ENCODE data around the gene SLC19A2. TPM values are rescaled to one million over a fixed set of nuclear protein-coding genes. Genes with fewer than 3 reads are reported as not detected.

Gene SLC19A2
- total RNA-seq, 1 donor from 2014 or later = 6.1 TPM

DNA sequence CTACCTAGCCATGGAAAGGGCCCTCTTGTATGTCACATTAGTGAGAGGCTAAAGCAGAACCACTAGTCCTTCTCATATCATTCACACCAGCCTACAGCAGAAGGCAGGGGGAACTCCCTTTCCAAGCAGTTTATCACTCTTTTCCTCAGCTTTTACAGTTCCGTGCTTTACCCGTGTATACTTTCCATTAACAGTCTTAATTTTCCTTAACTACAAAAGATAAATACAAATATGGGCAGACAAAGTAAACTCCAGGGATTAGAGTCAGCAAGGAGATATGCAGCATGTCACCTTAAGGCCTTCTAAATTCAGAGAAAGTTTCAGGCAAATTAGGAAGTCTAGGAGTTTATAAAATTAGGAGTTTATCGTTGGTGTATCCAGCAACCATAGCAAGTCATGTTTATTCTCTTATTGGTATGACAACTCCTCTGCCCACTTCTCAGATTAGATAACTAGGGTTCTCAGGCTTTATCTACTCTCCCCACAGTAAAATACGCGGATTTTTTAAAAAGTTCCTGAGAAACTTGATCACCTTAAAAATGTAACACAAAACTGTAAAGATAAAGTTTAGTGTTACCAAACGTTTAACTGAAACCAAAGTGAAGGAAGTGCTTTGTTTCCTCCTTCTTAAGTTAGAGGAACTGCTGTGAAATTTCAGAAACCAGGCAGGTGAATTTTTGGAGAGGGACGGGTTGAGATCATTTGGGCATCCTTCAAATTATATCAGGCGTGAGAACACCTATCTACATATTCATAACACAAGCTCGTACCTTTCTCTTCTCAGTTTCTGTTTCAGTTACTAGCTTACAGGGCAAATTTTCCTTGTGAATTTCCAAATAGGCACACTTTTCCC is 42.7 kb upstream of the SLC19A2 start:
- Mint-ChIP-seq H3K9me3 (ENCODE audit: unreplicated experiment) (no peaks in the 10 kb centered on the region), H3K27ac (ENCODE audit: unreplicated experiment) (no peak overlapping the region), H3K36me3 (ENCODE audit: low read depth, unreplicated experiment) (no peaks in the 10 kb centered on the region), H3K27me3 (ENCODE audit: unreplicated experiment) (no peaks in the 10 kb centered on the region), H3K4me1 (ENCODE audit: unreplicated experiment) (peaks cover 7% of the 10 kb centered on the region), H3K4me3 (ENCODE audit: unreplicated experiment) (no peak overlapping the region)
- TF ChIP-seq, protein P1, sequence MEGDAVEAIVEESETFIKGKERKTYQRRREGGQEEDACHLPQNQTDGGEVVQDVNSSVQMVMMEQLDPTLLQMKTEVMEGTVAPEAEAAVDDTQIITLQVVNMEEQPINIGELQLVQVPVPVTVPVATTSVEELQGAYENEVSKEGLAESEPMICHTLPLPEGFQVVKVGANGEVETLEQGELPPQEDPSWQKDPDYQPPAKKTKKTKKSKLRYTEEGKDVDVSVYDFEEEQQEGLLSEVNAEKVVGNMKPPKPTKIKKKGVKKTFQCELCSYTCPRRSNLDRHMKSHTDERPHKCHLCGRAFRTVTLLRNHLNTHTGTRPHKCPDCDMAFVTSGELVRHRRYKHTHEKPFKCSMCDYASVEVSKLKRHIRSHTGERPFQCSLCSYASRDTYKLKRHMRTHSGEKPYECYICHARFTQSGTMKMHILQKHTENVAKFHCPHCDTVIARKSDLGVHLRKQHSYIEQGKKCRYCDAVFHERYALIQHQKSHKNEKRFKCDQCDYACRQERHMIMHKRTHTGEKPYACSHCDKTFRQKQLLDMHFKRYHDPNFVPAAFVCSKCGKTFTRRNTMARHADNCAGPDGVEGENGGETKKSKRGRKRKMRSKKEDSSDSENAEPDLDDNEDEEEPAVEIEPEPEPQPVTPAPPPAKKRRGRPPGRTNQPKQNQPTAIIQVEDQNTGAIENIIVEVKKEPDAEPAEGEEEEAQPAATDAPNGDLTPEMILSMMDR (IDR thresholded peaks at IDR 0.05; ENCODE audit: unreplicated experiment) = no peak
- DNase-seq (ENCODE audit: low spot score) = no peak

DNA sequence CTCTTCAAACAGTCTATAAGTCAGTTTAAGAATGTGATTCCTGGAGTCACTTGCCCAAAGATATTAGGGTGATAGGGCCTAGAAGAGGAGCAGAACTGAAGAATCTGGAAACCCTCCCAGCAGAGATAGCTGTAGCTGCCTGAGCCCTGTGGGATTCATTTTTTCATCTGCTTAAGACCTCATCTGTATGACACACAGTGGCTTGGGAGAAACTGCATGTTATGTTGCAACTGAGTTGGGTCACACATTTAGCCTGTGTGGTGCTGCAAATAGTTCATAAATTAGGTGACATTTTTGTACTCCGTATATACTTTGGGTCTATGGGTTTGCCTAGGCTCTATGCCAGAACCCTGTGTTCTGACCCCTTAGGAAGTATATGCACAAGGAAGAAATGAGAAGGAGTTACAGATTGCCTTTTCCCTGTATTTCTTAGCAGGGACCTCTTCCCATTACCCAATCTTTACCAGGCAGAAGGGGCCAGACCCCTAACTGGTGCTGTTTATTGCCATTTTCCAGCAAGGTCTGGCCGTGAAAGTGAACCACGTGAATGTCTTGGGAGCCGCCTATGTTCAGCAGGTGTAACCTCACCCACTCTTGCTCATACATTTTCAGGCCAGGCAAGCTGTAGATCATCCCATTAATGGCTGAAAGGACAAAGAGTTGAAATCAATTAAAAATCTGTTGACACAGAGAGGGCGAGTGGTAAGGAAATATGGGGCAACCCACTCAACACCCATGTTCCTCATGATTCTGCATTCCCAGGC is 41.9 kb upstream of the SLC19A2 start:
- H3K27me3 Mint-ChIP-seq (ENCODE audit: unreplicated experiment) = no peaks in the 10 kb centered on the region
- no peak for DNase-seq (ENCODE audit: low spot score)
- H3K36me3 Mint-ChIP-seq (ENCODE audit: low read depth, unreplicated experiment) = no peaks in the 10 kb centered on the region
- H3K27ac Mint-ChIP-seq (ENCODE audit: unreplicated experiment) = no peak overlapping the region
- peaks cover 7% of the 10 kb centered on the region for H3K4me1 Mint-ChIP-seq (ENCODE audit: unreplicated experiment)
- no peak overlapping the region for H3K4me3 Mint-ChIP-seq (ENCODE audit: unreplicated experiment)
- TF ChIP-seq, protein P1 (IDR thresholded peaks at IDR 0.05; ENCODE audit: unreplicated experiment) = no peak
- no peaks in the 10 kb centered on the region for H3K9me3 Mint-ChIP-seq (ENCODE audit: unreplicated experiment)

DNA sequence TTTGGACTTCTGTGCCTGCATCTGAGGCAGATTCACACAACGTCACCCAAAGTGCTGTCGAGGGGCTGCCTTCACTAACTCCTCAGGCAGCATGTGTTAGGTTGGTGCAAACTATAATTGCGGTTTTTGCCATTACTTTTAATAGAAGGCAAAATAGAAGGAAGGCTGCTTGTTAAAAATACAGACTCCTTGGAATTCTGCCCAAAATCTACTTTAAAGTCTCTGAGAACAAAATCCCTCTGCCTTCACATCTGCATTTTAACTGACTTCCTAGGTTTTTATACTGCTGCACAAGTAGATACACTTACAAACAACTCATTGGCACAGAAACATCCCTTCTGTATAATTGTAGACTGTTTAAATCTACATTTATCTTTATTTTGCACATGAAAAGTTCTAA is 41.3 kb upstream of the SLC19A2 start:
- Mint-ChIP-seq H3K4me3 (ENCODE audit: unreplicated experiment) (no peak overlapping the region), H3K9me3 (ENCODE audit: unreplicated experiment) (no peaks in the 10 kb centered on the region), H3K36me3 (ENCODE audit: low read depth, unreplicated experiment) (no peaks in the 10 kb centered on the region), H3K27ac (ENCODE audit: unreplicated experiment) (no peak overlapping the region), H3K4me1 (ENCODE audit: unreplicated experiment) (peaks cover 7% of the 10 kb centered on the region), H3K27me3 (ENCODE audit: unreplicated experiment) (no peaks in the 10 kb centered on the region)
- TF ChIP-seq, protein P1 (IDR thresholded peaks at IDR 0.05; ENCODE audit: unreplicated experiment) = no peak
- DNase-seq (ENCODE audit: low spot score) = no peak

DNA sequence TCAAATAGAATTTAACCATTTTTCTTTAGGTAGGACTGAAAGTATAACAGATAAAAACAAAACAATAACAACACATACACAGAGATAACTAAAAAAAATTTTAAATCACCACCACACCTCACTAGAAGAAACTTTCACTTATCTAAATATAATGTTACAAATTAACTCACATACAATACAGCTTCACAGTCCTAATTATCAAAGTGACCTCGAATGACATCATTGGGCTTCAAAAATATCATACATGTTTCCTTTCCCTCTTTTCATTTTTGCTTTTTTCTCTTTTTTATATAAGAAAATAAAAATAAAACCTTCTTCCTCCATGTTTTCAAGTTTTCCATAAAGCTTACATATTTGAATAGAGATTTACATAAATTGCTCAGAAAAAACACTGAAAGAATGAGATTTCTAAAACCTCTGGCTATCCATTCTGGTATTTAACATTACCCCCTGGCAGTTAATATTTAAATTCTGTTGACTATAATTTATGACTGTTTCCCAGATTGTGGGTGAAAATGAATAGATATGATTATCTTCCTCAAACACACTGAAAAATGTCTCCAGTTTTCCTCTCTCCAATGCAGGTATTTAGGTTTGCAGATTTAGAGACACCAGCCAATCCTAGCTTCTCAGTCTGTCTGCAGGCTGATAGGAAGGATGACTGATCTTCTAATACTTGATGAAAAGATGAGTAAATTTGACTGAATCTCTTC is 40.5 kb upstream of the SLC19A2 start:
- Mint-ChIP-seq H3K36me3 (ENCODE audit: low read depth, unreplicated experiment) (no peaks in the 10 kb centered on the region), H3K27me3 (ENCODE audit: unreplicated experiment) (no peaks in the 10 kb centered on the region), H3K4me1 (ENCODE audit: unreplicated experiment) (peaks cover 7% of the 10 kb centered on the region), H3K9me3 (ENCODE audit: unreplicated experiment) (no peaks in the 10 kb centered on the region), H3K4me3 (ENCODE audit: unreplicated experiment) (no peak overlapping the region), H3K27ac (ENCODE audit: unreplicated experiment) (no peak overlapping the region)
- TF ChIP-seq, protein P1 (IDR thresholded peaks at IDR 0.05; ENCODE audit: unreplicated experiment) = no peak
- no peak for DNase-seq (ENCODE audit: low spot score)

Data from endothelial cell (in vitro differentiated cells).